Cardiac muscle cell (in vitro differentiated cells and primary cell): ENCODE results near the gene ATXN1. TPM values are rescaled to one million over a fixed set of nuclear protein-coding genes. Genes with fewer than 3 reads are reported as not detected.

Experiments used
- DNase-seq, 2 donors: peaks; one replicate each; pipeline versions ENCODE4 v3.0.0 to v3.0.0-alpha.2; 2010 to 2017; ENCODE audit warnings: low read depth in 1 of 2, low spot score in 1 of 2
- H3K27ac ChIP-seq: fragments of 200-600 bp; sonication (generic); 2 replicates; pipeline ENCODE4 v1.5.1; 2016
- H3K27me3 ChIP-seq: fragments of 200-600 bp; sonication (generic); 2 replicates; pipeline ENCODE4 v1.6.0; 2016; ENCODE audit warnings: control low read depth
- H3K36me3 ChIP-seq: fragments of 200-600 bp; sonication (generic); 2 replicates; pipeline ENCODE4 v1.5.1; 2016; ENCODE audit warnings: control low read depth
- H3K4me1 ChIP-seq: fragments of 200-600 bp; sonication (generic); 2 replicates; pipeline ENCODE4 v1.8.1; 2017; ENCODE audit warnings: low read depth, mild to moderate bottlenecking, mixed run types
- H3K4me3 ChIP-seq: fragments of 200-600 bp; sonication (generic); 2 replicates; pipeline ENCODE4 v1.5.1; 2016; ENCODE audit warnings: mild to moderate bottlenecking
- H3K9me3 ChIP-seq: fragments of 200-600 bp; sonication (generic); 2 replicates; pipeline ENCODE4 v1.5.1; 2017; ENCODE audit warnings: low read depth, mild to moderate bottlenecking, control low read depth
- CTCF ChIP-seq: IDR thresholded peaks from 2 replicates; pipeline ENCODE4 v1.5.1; 2012; ENCODE audit warnings: low read depth, mild to moderate bottlenecking, low read length
- polyA plus RNA-seq: library from polyadenylated mRNA; unstranded; fragments of >200 nt; fragmentation: Nextera tagmentation; extraction: Ambion mirVana; gene quantifications from 2 replicates; pipeline ENCODE4 v1.2.1, GENCODE V29; 2016
- total RNA-seq: library from RNA; depleted of rRNA; stranded (reverse); fragments of >200 nt; gene quantifications from 2 replicates; pipeline ENCODE4 v1.2.3, GENCODE V29; 2016

The ATXN1 gene
- total and polyA plus RNA-seq, 2 experiments from 2014 or later: 15.1 to 37.4 TPM

- Histone ChIP-seq H3K9me3 (no peaks in the 10 kb centered on the region), H3K4me3 (no peak overlapping the region), H3K4me1 (peaks cover 17% of the 10 kb centered on the region), H3K36me3 (no peaks in the 10 kb centered on the region), H3K27ac (no peak overlapping the region), H3K27me3 (no peaks in the 10 kb centered on the region)
- TF ChIP-seq CTCF: no peak
- peak in 1 of 2 donors; percentile 21 for DNase-seq
Observed at GRCh38 chr6:16562498-16562897, 198.8 kb downstream of the ATXN1 start.

GRCh38 chr6:16559071-16559470 is 202.2 kb downstream of the ATXN1 start:
- peaks cover 10% of the 10 kb centered on the region for H3K4me1 ChIP-seq
- no peak overlapping the region for H3K4me3 ChIP-seq
- H3K36me3 ChIP-seq: no peaks in the 10 kb centered on the region
- H3K27me3 ChIP-seq: no peaks in the 10 kb centered on the region
- H3K9me3 ChIP-seq: no peaks in the 10 kb centered on the region
- no peak for TF ChIP-seq CTCF
- H3K27ac ChIP-seq: no peak overlapping the region
- DNase-seq: no peak

GRCh38 chr6:16555550-16555949 is 205.7 kb downstream of the ATXN1 start:
- no peaks in the 10 kb centered on the region for H3K9me3 ChIP-seq
- no peaks in the 10 kb centered on the region for H3K36me3 ChIP-seq
- peaks cover 10% of the 10 kb centered on the region for H3K4me1 ChIP-seq
- no peak overlapping the region for H3K27ac ChIP-seq
- DNase-seq: no peak
- H3K4me3 ChIP-seq: no peak overlapping the region
- H3K27me3 ChIP-seq: no peaks in the 10 kb centered on the region
- no peak for TF ChIP-seq CTCF

- no peak for TF ChIP-seq CTCF
- no peak overlapping the region for H3K4me3 ChIP-seq
- H3K27ac ChIP-seq: no peak overlapping the region
- H3K9me3 ChIP-seq: no peaks in the 10 kb centered on the region
- no peaks in the 10 kb centered on the region for H3K36me3 ChIP-seq
- H3K4me1 ChIP-seq: no peaks in the 10 kb centered on the region
- no peak for DNase-seq
- no peaks in the 10 kb centered on the region for H3K27me3 ChIP-seq
Observed at GRCh38 chr6:16553531-16553930, 207.7 kb downstream of the ATXN1 start.

GRCh38 chr6:16551466-16551865 is 209.8 kb downstream of the ATXN1 start:
- no peaks in the 10 kb centered on the region for H3K4me1 ChIP-seq
- no peak overlapping the region for H3K4me3 ChIP-seq
- no peak for TF ChIP-seq CTCF
- H3K27ac ChIP-seq: no peak overlapping the region
- no peaks in the 10 kb centered on the region for H3K27me3 ChIP-seq
- H3K9me3 ChIP-seq: no peaks in the 10 kb centered on the region
- no peak for DNase-seq
- no peaks in the 10 kb centered on the region for H3K36me3 ChIP-seq

- no peak for DNase-seq
- no peaks in the 10 kb centered on the region for H3K36me3 ChIP-seq
- H3K4me3 ChIP-seq: no peak overlapping the region
- H3K9me3 ChIP-seq: no peaks in the 10 kb centered on the region
- H3K27me3 ChIP-seq: no peaks in the 10 kb centered on the region
- peaks cover 16% of the 10 kb centered on the region for H3K4me1 ChIP-seq
- no peak overlapping the region for H3K27ac ChIP-seq
- no peak for TF ChIP-seq CTCF
Observed at GRCh38 chr6:16548121-16548520, 213.1 kb downstream of the ATXN1 start.
